Breast epithelium (tissue), 3 donors: ENCODE data around the gene RRAS.

Experiments used
- POLR2AphosphoS5 ChIP-seq, 3 donors: sonication (generic); formaldehyde crosslinking; IDR thresholded peaks; one replicate each; pipeline ENCODE4 v1.6.1; 2017; ENCODE audit warnings: antibody characterized with exemption in 3 of 3
- TF ChIP-seq, protein P1 (sequence below), 3 donors: fragments of 450-650 bp; IDR thresholded peaks; one replicate each; pipeline ENCODE4 v1.5.1; 2016 to 2017; ENCODE audit warnings: antibody characterized with exemption in 3 of 3, mild to moderate bottlenecking in 3 of 3, moderate library complexity in 3 of 3

- TF ChIP-seq, protein P1, sequence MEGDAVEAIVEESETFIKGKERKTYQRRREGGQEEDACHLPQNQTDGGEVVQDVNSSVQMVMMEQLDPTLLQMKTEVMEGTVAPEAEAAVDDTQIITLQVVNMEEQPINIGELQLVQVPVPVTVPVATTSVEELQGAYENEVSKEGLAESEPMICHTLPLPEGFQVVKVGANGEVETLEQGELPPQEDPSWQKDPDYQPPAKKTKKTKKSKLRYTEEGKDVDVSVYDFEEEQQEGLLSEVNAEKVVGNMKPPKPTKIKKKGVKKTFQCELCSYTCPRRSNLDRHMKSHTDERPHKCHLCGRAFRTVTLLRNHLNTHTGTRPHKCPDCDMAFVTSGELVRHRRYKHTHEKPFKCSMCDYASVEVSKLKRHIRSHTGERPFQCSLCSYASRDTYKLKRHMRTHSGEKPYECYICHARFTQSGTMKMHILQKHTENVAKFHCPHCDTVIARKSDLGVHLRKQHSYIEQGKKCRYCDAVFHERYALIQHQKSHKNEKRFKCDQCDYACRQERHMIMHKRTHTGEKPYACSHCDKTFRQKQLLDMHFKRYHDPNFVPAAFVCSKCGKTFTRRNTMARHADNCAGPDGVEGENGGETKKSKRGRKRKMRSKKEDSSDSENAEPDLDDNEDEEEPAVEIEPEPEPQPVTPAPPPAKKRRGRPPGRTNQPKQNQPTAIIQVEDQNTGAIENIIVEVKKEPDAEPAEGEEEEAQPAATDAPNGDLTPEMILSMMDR (IDR thresholded peaks at IDR 0.05), result no peak
- no peak for TF ChIP-seq POLR2AphosphoS5 (IDR thresholded peaks at IDR 0.05)
These were observed 44.7 kb downstream of the RRAS start for GRCh38 chr19:49594993-49595818.
